ENCODE measurements around the gene FGD5.

FGD5 gene

GRCh38 chr3:14935592-14936345, 117.0 kb downstream of the FGD5 start:
- DNase-seq = no peak

- no peak for DNase-seq
Observed at GRCh38 chr3:14938954-14939353, 120.2 kb downstream of the FGD5 start.

- DNase-seq = no peak
Observed at GRCh38 chr3:14941871-14942270, 123.1 kb downstream of the FGD5 start.

- DNase-seq = no peak
Observed at GRCh38 chr3:14943042-14943441, 124.3 kb downstream of the FGD5 start.

- no peak for DNase-seq
Observed at GRCh38 chr3:14946236-14946635, 127.5 kb downstream of the FGD5 start.

GRCh38 chr3:14946739-14947099, 128.0 kb downstream of the FGD5 start:
- no peak for DNase-seq

- DNase-seq = peak; percentile 91
Observed at GRCh38 chr3:14947100-14947885, 128.5 kb downstream of the FGD5 start, which contains the start of gene NR2C2. TSS of gene NR2C2 (plus strand) at chr3:14947583. CDS start at chr3:15003915, 56,332 bp downstream.

- DNase-seq = peak; percentile 97
Observed at GRCh38 chr3:14947886-14948608, 129.3 kb downstream of the FGD5 start.

GRCh38 chr3:14948609-14949038, 129.9 kb downstream of the FGD5 start:
- no peak for DNase-seq

GRCh38 chr3:14949126-14949525, 130.4 kb downstream of the FGD5 start:
- DNase-seq = no peak

- DNase-seq = no peak
Observed at GRCh38 chr3:14950274-14950673, 131.5 kb downstream of the FGD5 start.

GRCh38 chr3:14957153-14957552, 138.4 kb downstream of the FGD5 start:
- DNase-seq = no peak

- no peak for DNase-seq
Observed at GRCh38 chr3:14957925-14958324, 139.2 kb downstream of the FGD5 start.

GRCh38 chr3:14959359-14959943, 140.7 kb downstream of the FGD5 start:
- DNase-seq = peak; percentile 17

- DNase-seq = no peak
Observed at GRCh38 chr3:14962762-14963161, 144.0 kb downstream of the FGD5 start.

GRCh38 chr3:14967285-14967684, 148.5 kb downstream of the FGD5 start:
- no peak for DNase-seq

- DNase-seq = no peak
Observed at GRCh38 chr3:14969671-14970070, 150.9 kb downstream of the FGD5 start.

- no peak for DNase-seq
Observed at GRCh38 chr3:14976317-14976716, 157.6 kb downstream of the FGD5 start.

GRCh38 chr3:14980689-14981088, 161.9 kb downstream of the FGD5 start:
- no peak for DNase-seq

Data from CD4-positive, alpha-beta T cell treated with Interleukin-17A for 1 hour (primary cell).